MM.1S (cell line): ENCODE data around the gene TTC28.

Experiments
- EZH2 ChIP-seq: fragments of 300-600 bp; sonication (generic); optimal IDR thresholded peaks from 2 replicates; pipeline ENCODE3; 2017; ENCODE audit warnings: low read depth, mild to moderate bottlenecking, antibody characterized with exemption, low read length, mixed read lengths
- EZH2phosphoT487 ChIP-seq: fragments of 300-600 bp; sonication (generic); IDR thresholded peaks from 2 replicates; pipeline ENCODE4 v1.6.1; 2018; ENCODE audit warnings: antibody characterized with exemption, low read length
- TF ChIP-seq, protein P1 (sequence below): fragments of 300-600 bp; sonication (generic); IDR thresholded peaks from 2 replicates; pipeline ENCODE4 v1.5.1; 2016; ENCODE audit warnings: antibody characterized with exemption, low read length, mixed read lengths

DNA sequence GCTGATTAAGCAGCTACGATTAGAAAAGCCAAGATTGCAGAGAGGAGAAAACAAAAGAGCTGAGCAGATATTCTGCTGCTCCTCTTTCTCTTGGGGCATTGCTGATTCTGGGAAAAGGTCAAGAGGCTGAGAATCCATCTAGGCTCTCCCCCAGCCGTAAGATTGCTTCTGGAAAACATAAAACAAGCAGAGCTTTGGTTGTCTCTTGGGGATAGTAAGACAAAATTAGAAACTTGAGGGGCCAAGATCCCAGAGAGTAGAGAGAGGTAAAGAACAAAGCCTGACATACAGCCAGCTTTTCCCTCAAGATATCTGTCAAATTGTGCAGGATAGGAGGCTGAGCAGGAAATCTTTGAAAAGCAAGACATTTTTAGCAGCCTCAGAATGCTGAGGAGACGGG is 158.2 kb downstream of the TTC28 start:
- TF ChIP-seq, protein P1, sequence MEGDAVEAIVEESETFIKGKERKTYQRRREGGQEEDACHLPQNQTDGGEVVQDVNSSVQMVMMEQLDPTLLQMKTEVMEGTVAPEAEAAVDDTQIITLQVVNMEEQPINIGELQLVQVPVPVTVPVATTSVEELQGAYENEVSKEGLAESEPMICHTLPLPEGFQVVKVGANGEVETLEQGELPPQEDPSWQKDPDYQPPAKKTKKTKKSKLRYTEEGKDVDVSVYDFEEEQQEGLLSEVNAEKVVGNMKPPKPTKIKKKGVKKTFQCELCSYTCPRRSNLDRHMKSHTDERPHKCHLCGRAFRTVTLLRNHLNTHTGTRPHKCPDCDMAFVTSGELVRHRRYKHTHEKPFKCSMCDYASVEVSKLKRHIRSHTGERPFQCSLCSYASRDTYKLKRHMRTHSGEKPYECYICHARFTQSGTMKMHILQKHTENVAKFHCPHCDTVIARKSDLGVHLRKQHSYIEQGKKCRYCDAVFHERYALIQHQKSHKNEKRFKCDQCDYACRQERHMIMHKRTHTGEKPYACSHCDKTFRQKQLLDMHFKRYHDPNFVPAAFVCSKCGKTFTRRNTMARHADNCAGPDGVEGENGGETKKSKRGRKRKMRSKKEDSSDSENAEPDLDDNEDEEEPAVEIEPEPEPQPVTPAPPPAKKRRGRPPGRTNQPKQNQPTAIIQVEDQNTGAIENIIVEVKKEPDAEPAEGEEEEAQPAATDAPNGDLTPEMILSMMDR = no peak
- no peak for TF ChIP-seq EZH2
- TF ChIP-seq EZH2phosphoT487 = no peak
